ENCODE data around the gene ATP2B1. TPM values are rescaled to one million over a fixed set of nuclear protein-coding genes. Genes with fewer than 3 reads are reported as not detected.
A peak's percentile ranks its signal among the peaks of the same experiment; 100 is the strongest.

Gene ATP2B1
- total RNA-seq, 1 donor from 2014 or later: 48.9 TPM

GRCh38 chr12:89750389-89751351 is 42.0 kb upstream of the ATP2B1 start:
- Histone ChIP-seq H3K4me3 (ENCODE audit: insufficient read depth, low read depth, low read length) (no peak overlapping the region), H4K20me1 (ENCODE audit: insufficient read depth, low read length) (no peaks in the 10 kb centered on the region), H3K9ac (ENCODE audit: low read length) (no peak overlapping the region), H3K9me3 (ENCODE audit: insufficient read depth, low read depth, low read length) (no peaks in the 10 kb centered on the region), H3K27me3 (ENCODE audit: insufficient read depth, low read length) (no peaks in the 10 kb centered on the region), H3K79me2 (ENCODE audit: insufficient read depth, low read length) (no peaks in the 10 kb centered on the region), H3K4me2 (ENCODE audit: low read length) (no peak overlapping the region), H3K4me1 (ENCODE audit: insufficient read depth, low read length) (no peaks in the 10 kb centered on the region), H3K36me3 (ENCODE audit: insufficient read depth, low read length) (no peaks in the 10 kb centered on the region), H3K27ac (ENCODE audit: low read depth, low read length) (no peak overlapping the region), H2AFZ (ENCODE audit: low read depth, low read length) (no peak overlapping the region)
- H3K4me1 Mint-ChIP-seq (ENCODE audit: low read depth, unreplicated experiment): peaks cover 6% of the 10 kb centered on the region
- no peaks in the 10 kb centered on the region for H3K27me3 Mint-ChIP-seq (ENCODE audit: low read depth, unreplicated experiment)
- TF ChIP-seq EZH2 (IDR thresholded peaks at IDR 0.05; ENCODE audit: insufficient read depth, low read length) (no peak), CTCF (IDR thresholded peaks at IDR 0.05; ENCODE audit: insufficient read depth, low read depth, low read length) (no peak)
- no peak overlapping the region for H3K4me3 Mint-ChIP-seq (ENCODE audit: unreplicated experiment)
- H3K27ac Mint-ChIP-seq (ENCODE audit: unreplicated experiment): no peak overlapping the region
- DNase-seq (ENCODE audit: low read depth) (peak; percentile 10), FAIRE-seq (no peak)
- no peaks in the 10 kb centered on the region for H3K36me3 Mint-ChIP-seq (ENCODE audit: low read depth, unreplicated experiment)
- no peaks in the 10 kb centered on the region for H3K9me3 Mint-ChIP-seq (ENCODE audit: unreplicated experiment)

GRCh38 chr12:89748791-89749190 is 40.2 kb upstream of the ATP2B1 start:
- Histone ChIP-seq H3K4me3 (ENCODE audit: insufficient read depth, low read depth, low read length) (no peak overlapping the region), H3K4me1 (ENCODE audit: insufficient read depth, low read length) (no peaks in the 10 kb centered on the region), H2AFZ (ENCODE audit: low read depth, low read length) (no peak overlapping the region), H3K27me3 (ENCODE audit: insufficient read depth, low read length) (no peaks in the 10 kb centered on the region), H3K9me3 (ENCODE audit: insufficient read depth, low read depth, low read length) (no peaks in the 10 kb centered on the region), H3K9ac (ENCODE audit: low read length) (no peak overlapping the region), H3K79me2 (ENCODE audit: insufficient read depth, low read length) (no peaks in the 10 kb centered on the region), H3K4me2 (ENCODE audit: low read length) (no peak overlapping the region), H4K20me1 (ENCODE audit: insufficient read depth, low read length) (no peaks in the 10 kb centered on the region), H3K27ac (ENCODE audit: low read depth, low read length) (no peak overlapping the region), H3K36me3 (ENCODE audit: insufficient read depth, low read length) (no peaks in the 10 kb centered on the region)
- no peak for TF ChIP-seq EZH2 (IDR thresholded peaks at IDR 0.05; ENCODE audit: insufficient read depth, low read length)
- no peak for TF ChIP-seq CTCF (IDR thresholded peaks at IDR 0.05; ENCODE audit: insufficient read depth, low read depth, low read length)
- FAIRE-seq: no peak
- H3K27me3 Mint-ChIP-seq (ENCODE audit: low read depth, unreplicated experiment): no peaks in the 10 kb centered on the region
- H3K9me3 Mint-ChIP-seq (ENCODE audit: unreplicated experiment): no peaks in the 10 kb centered on the region
- H3K4me3 Mint-ChIP-seq (ENCODE audit: unreplicated experiment): no peak overlapping the region
- no peaks in the 10 kb centered on the region for H3K36me3 Mint-ChIP-seq (ENCODE audit: low read depth, unreplicated experiment)
- DNase-seq (ENCODE audit: low read depth): no peak
- H3K27ac Mint-ChIP-seq (ENCODE audit: unreplicated experiment): no peak overlapping the region
- peaks cover 6% of the 10 kb centered on the region for H3K4me1 Mint-ChIP-seq (ENCODE audit: low read depth, unreplicated experiment)

GRCh38 chr12:89745286-89745685 is 36.6 kb upstream of the ATP2B1 start:
- DNase-seq (ENCODE audit: low read depth) (no peak), FAIRE-seq (no peak)
- no peak overlapping the region for H3K4me3 ChIP-seq (ENCODE audit: insufficient read depth, low read depth, low read length)
- H4K20me1 ChIP-seq (ENCODE audit: insufficient read depth, low read length): no peaks in the 10 kb centered on the region
- Mint-ChIP-seq H3K27me3 (ENCODE audit: low read depth, unreplicated experiment) (no peaks in the 10 kb centered on the region), H3K9me3 (ENCODE audit: unreplicated experiment) (peaks cover 15% of the 10 kb centered on the region), H3K4me3 (ENCODE audit: unreplicated experiment) (no peak overlapping the region), H3K36me3 (ENCODE audit: low read depth, unreplicated experiment) (no peaks in the 10 kb centered on the region), H3K27ac (ENCODE audit: unreplicated experiment) (no peak overlapping the region), H3K4me1 (ENCODE audit: low read depth, unreplicated experiment) (no peaks in the 10 kb centered on the region)
- H2AFZ ChIP-seq (ENCODE audit: low read depth, low read length): no peak overlapping the region
- H3K27me3 ChIP-seq (ENCODE audit: insufficient read depth, low read length): no peaks in the 10 kb centered on the region
- H3K9ac ChIP-seq (ENCODE audit: low read length): no peak overlapping the region
- no peaks in the 10 kb centered on the region for H3K36me3 ChIP-seq (ENCODE audit: insufficient read depth, low read length)
- no peak overlapping the region for H3K27ac ChIP-seq (ENCODE audit: low read depth, low read length)
- no peak overlapping the region for H3K4me2 ChIP-seq (ENCODE audit: low read length)
- no peaks in the 10 kb centered on the region for H3K4me1 ChIP-seq (ENCODE audit: insufficient read depth, low read length)
- H3K9me3 ChIP-seq (ENCODE audit: insufficient read depth, low read depth, low read length): no peaks in the 10 kb centered on the region
- no peak for TF ChIP-seq CTCF (IDR thresholded peaks at IDR 0.05; ENCODE audit: insufficient read depth, low read depth, low read length)
- TF ChIP-seq EZH2 (IDR thresholded peaks at IDR 0.05; ENCODE audit: insufficient read depth, low read length): no peak
- H3K79me2 ChIP-seq (ENCODE audit: insufficient read depth, low read length): no peaks in the 10 kb centered on the region
